COR-L47 (cell line): ENCODE measurements around the gene XXYLT1.

Source experiments
- DNase-seq: peaks from one replicate; lab custom pipeline; 2025; lab: John Stamatoyannopoulos, UW

XXYLT1 gene

GRCh38 chr3:195077611-195078540 is 193.1 kb downstream of the XXYLT1 start:
- no peak for DNase-seq

GRCh38 chr3:195076981-195077610 is 193.9 kb downstream of the XXYLT1 start:
- DNase-seq = no peak

DNA sequence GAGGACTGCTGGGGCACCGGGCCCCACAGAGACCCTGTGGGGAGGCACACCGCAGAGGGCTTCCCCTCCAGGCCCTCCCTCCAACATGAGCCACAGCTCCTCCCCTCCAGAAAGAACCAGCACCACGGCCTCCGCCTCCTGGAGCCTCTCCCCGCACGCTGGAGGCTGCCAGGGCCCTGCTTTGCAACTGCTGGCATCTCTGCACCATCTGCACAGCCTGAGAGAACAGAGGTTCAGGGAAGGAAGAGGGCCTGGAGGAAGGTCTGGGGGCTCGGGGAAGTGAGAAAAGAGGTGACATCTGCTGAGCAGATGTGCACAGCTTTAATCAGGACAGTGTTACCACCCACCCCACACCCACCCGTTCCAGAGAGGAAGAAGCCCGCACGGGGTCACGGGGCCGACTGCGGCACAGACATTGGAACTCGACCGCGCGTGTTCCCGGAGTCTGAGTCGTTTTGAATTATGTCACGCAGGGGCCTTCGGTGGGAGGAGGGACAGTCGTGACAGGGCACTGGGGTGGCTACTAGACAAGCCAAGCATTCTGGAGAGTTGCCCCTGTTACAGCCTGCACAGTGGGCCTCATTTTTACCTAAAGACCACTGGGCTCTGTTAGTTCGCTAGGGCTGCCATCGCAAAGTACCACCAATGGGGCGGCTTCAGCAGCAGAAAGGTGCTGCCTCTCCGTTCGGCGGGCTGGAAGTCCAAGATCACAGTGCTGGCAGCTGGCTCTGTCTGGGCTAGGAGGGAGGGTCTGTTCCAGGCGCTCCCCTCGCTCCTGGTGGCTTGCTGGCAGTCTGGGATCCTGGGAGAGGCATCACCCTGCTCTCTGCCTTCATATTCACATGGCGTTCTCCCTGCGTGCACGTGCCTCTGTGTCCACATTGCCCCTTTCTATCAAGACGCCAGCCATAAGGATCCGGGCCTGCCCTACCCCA is 194.8 kb downstream of the XXYLT1 start:
- DNase-seq = no peak

GRCh38 chr3:195075199-195075940 is 195.6 kb downstream of the XXYLT1 start:
- no peak for DNase-seq

DNA sequence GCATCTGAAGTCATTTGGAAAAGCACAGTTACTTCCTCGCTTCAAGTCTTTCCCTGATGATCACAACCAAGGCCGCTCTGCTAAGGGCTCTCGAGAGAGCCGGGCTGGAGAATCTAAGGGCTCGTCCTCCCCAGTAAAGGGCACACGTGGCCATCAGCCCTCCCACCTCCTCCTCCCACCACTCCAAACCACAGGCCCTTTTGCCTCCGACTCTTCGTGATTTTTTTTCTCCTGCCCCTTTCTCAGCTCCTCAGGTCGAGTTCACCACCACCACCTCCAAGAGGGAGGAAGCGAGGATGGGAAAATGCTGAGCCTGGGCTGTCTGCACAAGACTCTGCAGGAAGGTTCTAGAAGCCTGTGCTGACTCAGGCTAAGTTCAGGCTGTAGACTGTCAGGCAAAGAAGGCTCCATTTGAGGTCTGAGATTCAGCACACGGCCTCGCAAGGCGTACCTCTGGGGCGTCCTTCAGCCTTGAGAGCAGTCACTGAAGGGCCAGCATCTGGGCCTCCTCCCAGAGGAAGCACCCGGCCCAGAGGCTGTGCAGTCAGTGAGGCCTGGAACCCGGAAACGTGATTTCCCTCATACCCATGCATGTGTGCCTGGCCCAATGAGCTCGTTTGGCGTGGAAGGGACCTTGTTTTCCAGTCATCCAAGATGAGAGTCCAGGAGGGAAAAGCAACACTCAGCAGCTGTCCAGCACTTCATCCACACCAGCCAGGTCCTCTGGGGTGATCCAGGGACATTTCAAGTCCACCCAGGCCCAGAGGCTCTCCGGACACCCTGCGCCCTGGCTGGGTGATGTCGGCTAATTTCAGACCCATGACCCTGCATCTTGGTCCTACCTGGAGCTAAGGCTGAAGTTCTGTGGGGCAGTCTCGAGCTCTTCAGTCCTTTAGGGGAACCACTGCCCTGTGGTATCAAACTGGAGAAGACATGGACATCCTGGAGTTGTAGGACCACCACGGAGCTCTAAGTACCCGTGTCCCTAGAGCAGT is 196.8 kb downstream of the XXYLT1 start:
- DNase-seq = no peak

DNA sequence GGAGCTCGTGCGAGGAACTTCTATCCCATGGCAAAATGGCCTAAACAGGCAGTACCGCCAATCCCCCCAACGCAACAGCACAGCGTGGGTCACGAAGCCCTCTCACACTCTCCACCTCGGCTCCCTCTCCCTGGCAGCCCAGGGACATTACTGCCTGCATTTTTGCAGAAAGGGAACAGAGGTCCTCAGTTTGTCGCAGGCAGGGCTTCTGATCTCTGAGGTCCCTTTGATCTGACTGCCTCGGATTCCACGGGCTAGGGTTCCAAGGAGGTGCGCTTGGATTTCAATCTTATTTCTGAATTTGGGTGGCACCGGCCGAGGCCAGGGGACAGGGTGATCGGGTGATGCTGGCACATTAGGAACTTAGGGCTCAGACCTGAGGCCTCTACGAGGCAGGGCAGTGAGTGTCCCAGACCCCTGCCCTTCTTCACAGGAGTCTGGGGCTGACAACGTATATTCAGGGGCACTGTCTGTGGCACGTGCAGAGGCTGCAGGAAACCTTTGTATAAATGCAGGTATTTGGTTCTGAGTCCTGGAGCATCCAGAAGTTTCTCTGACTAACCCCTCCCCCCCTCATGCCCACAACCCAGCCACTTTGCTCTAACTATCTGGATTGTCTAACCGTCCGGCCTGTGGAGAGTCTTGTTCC is 197.9 kb downstream of the XXYLT1 start:
- DNase-seq = no peak

GRCh38 chr3:195071916-195072820 is 198.8 kb downstream of the XXYLT1 start:
- DNase-seq = no peak

DNA sequence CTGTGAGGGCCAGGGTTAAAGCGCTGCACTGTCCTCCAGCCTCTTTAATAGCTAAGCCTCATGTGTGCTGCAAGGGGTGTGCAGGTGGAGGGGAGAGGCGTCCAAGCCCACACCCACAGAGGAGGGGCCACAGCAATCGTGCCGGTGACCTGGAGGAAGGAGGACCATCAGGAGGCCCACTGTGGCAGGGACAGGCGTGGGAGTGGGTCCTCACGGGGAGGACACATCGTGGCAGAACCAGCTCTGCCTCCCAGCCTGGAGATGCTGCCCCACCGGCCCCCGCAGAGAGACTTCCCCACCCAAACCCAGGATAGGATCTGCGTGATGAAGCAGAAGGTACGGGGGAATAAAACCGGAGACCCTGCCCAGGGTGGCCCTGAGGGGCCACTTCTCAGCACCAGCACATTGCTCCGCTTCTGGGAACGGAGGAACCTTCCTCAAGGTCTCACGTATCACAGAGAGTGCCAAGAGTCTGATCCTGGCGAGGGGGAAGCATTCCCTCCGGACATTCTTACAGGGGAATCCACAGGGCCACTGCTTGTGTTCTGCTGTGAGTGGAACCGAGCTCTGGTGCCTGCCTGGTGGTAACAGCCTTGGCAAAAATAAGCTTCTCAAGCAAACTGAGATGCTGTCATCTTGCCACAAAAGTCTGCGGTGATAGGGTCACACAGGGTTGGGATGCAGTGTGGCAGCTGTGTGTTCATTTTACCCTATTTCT is 199.8 kb downstream of the XXYLT1 start:
- DNase-seq = no peak

- DNase-seq = no peak
Measured at GRCh38 chr3:195070336-195070735, 200.6 kb downstream of the XXYLT1 start.

GRCh38 chr3:195069501-195070251 is 201.3 kb downstream of the XXYLT1 start:
- DNase-seq = no peak

DNA sequence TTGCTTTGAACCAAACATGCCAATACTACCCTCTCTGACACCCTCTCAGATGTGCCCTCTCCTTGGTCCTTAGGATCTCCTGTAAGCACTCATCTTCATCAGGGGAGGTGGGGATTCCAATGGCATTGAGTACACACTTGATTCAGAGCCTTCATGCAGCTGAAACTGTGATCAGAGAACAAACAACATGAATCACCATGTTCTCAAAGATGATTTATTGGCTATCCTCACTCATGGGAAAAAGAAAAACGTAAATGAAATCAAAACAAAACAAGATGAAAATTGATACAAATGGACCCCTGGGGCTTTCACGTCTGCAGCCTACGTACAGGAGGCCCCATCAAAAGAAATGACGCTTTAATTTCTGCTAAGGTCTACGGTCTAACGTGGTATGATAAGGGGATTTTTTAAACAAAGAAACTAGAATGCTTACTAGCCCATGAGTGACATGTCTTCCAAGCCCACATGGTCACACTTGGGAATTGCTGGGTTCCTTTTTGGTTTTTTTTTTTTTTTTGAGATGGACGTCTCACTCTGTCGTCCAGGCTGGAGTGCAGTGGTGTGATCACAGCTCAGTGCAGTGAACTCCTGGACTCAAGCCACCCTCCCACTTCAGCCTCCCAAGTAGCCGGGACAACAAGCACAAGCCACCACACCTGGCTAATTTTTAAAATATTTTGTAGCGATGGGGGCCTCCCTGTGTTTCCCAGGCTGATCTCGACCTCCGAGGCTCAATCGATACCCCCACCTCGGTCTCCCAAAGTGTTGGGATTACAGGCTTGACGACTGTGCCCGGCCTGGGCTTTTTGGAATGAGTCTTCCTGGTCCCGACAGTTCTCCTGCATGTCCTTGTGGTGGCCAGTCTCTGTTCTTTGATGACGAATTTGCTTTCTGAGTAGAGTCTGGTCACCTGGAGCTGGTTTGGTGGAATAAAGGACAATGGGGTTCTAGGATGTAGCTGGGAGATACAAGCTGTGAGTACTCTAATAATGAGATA is 202.6 kb downstream of the XXYLT1 start:
- DNase-seq = no peak

- no peak for DNase-seq
Measured at GRCh38 chr3:195066441-195066841, 204.5 kb downstream of the XXYLT1 start.

GRCh38 chr3:195065864-195066185 is 205.1 kb downstream of the XXYLT1 start:
- no peak for DNase-seq

GRCh38 chr3:195065142-195065863 is 205.7 kb downstream of the XXYLT1 start:
- DNase-seq = no peak

DNA sequence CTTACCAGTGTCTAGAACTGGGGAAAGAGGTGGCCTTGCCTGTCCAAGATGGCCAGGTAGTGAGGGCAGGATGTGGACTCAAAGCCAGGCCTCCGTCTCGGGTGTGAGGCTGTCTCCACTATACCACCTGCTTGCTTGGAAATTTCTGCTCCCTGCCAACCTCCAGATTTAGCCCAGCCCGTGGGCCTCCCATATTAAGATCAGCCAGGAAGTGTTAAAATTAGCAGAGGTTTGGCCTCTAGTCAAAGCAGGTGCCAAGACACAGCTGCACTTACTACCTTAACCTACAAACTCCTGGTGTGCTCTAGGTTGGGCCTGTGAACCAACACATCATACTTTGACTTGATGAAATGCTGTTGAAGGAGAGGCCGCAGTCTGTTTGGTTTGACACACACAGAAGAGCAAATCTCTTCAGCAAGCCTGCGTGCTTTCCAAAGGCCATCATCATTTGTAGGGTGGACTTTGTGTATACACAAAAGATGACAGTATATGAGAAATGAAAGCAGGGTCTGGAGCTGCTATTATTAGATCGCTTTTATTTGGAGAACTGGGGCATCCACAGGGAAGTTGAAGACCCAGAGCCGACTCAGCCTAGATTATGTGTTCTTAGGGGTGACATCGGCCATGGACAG is 206.5 kb downstream of the XXYLT1 start:
- no peak for DNase-seq
